Activated T-helper 9 cell treated with anti-CD3 and anti-CD28 coated beads, Interleukin-2, amount 50 U/mL, for 16 hours (primary cell): ENCODE results near the gene LIPG.
"Not testable (repeated sequence)": the region's sequence is repeated elsewhere in the genome, so short reads cannot be mapped to it uniquely, and the experiment has no call there.

ENCODE experiments used
- DNase-seq: peaks from one replicate; pipeline ENCODE4 v3.0.0-alpha.2; 2020; ENCODE audit warnings: low read depth

LIPG gene

GRCh38 chr18:49546719-49547273 is 15.1 kb upstream of the LIPG start:
- no peak for DNase-seq

- DNase-seq = no peak
Observed at GRCh38 chr18:49547701-49548100, 14.2 kb upstream of the LIPG start.

DNA sequence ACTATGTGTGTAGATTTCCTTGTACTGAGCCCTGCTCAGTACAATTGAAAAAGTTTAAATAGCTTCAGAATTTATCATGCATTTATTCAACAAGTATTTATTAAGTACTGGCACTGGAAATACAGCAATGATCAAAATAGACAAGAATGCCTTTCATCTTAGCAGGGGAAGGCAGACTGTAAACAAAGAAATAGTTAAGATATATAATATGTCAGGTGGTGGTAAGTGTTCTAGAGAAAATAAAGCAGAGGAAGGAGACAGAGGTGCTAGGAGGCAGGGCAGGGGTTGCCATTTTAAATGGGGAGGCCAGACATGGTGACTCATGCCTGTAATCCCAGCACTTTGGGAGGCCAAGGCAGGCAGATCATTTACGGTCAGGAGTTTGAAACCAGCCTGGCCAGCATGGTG is 13.6 kb upstream of the LIPG start:
- no peak for DNase-seq

GRCh38 chr18:49550621-49551339 is 11.1 kb upstream of the LIPG start:
- no peak for DNase-seq

DNA sequence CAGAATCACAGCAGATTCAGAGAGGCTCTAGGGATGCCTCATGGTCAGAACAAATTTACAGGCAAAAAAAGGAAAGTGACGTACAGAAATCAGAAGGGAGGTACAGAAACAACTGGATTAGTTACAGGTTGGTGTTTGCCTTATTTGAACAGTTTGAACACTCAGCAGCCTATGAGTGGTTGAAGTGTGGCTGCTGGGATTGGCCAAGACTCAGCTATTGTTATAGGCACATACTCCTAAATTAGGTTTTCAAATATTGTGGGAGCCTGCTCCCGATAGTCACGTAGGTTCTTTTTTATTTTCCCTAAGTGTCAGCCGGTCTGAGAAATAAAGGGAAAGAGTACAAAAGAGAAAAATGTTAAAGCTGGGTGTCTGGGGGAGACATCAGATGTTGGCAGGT is 8.9 kb upstream of the LIPG start:
- DNase-seq = no peak

DNA sequence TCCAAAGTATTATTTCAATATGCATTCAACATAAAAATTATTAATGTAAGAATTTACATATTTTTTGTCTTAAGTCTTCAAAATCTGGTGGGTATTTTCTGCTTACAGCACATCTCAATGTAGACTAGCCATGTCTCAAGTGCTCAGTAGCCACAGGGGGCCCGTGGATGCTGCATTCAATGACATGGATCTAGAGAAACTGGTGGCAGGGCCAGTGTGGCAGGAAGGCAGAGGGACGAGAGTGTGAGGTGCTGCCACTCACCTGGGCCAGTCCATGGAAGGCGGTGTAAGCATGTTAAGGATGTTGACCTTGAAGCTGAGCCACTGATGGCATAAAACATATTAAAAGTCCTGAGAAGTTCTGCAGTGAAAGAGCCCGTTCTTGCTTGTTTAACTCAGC is 6.2 kb upstream of the LIPG start:
- DNase-seq = no peak

GRCh38 chr18:49558356-49558755 is 3.5 kb upstream of the LIPG start:
- DNase-seq = no peak

GRCh38 chr18:49559326-49559931 is 2.4 kb upstream of the LIPG start:
- DNase-seq = not testable (repeated sequence)

DNA sequence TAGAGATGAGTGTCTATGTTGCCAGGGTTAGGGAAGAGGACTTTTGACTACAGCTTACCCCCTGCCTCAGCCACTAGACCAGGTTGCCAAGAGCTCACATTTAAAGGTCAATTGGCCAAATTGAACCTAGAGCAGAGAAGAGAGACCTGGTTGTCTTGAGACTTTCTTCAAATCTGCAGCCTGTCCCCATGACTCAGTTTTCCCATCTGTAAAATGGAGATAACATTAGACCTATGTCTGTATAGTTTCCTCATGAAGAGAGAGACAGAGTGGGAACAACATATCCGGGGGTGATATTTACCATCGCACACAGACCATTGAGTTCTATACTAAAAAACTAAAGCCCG is 1.6 kb upstream of the LIPG start:
- DNase-seq = no peak

DNA sequence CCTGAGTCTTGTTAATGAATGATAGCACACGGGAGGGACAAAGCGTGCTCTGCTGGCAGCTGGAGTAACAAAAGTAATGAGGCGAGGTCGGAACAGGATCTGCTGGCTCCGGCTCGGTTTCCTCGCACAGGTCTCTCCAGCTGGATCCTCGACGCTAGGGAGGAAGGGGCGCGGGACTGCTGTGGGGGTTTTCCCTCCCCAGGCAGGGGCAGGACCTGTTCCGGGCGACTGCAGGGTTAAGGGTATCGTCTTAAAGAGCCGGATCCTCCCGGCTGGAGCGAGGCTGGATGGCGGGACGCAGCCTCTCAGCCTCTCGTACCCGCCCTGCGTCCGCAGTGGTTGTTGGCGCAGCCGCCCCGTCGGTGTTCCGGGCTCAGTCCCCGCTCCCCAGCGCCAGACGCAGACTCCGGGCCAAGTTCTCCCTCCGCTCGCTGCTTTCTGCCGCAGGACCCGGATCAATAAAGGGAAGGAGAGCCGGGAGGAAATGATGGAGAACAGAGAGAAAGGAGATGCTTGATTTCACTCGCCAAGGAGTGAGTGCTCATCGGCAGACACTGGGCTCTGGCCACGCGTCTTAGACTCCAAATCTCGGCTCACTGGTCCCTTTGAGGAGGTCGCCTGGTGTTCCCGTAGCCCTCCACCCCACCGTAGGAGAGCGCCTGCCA is 1.1 kb upstream of the LIPG start:
- DNase-seq = no peak

DNA sequence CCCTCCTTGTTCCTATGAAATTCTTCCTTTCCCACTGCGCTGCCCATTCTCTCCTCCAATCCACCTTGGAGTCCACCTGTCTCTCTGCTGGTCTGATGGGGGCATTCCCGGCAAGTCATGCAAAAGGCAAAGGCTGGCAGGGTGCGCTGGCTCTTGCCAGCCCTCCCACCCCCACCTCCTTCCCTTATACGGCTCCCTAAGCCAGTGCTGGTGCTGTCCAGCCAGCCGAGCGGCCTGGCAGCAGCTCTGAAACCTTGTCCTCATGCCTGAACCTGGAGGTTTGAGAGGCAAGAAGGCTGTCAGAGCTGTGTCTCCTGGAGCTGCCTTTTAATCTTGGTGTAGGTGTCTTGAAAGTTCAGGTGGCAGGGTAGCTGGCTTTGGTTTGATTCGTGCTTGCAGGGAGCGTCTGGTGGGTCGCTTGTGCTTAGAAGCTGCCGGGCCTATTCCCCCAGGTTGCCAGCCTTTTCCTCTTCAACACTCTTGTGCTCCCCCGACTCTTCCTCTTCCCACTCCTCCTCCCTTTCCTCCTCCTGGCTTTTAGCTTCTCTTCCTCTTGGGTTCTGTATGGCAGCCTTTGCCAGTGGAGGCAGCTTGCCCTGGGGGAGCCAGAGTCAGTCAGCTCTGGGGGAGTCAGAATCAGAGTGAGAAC is 748 bp downstream of the LIPG start:
- no peak for DNase-seq

GRCh38 chr18:49563130-49563540 is 1.3 kb downstream of the LIPG start:
- DNase-seq = no peak

GRCh38 chr18:49563701-49564517 is 2.1 kb downstream of the LIPG start:
- no peak for DNase-seq

DNA sequence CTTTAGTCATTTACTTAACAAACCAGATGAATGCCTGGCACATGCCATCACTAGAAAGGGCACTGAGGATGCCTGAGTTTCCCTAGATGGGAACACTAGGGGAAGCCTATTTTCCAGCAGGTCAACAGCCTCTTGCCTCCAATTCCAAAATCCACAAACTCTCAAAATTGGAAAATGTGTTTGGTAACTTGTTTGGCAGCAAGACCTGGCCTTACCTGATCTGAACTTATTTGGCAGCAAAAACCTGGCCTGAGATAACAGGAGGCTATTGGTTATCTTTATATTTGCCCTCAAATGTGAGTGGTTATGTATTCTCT is 2.6 kb downstream of the LIPG start:
- no peak for DNase-seq

- no peak for DNase-seq
Observed at GRCh38 chr18:49565101-49565500, 3.2 kb downstream of the LIPG start.

GRCh38 chr18:49565612-49566011 is 3.8 kb downstream of the LIPG start:
- no peak for DNase-seq

DNA sequence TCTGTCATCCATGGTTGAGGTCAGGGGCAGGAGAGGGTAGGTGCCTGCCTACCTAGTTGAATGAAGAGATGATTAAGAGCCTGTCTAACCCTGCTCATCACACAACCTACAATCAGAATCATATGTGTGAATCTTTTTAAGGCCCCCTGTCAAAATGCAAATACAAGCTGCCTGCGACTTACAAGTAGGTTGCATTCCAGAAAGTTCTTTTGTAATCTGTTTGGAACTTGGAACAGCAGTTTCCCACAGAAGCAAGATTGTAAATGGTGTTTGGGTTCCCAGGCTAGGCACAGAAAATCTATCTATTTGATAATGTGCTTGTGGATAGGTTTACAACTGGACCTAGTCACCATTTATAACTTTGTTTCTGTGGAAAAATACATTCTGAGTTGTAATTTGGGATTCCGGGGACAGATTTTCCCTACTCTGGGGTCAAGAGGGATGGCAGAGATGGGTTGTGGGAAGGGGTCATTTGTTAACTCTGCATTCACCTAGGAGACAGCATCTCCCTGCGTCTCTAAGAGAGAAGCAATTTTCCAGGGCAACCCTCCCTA is 4.4 kb downstream of the LIPG start:
- DNase-seq = no peak

- DNase-seq = no peak
Observed at GRCh38 chr18:49566985-49567384, 5.1 kb downstream of the LIPG start.

DNA sequence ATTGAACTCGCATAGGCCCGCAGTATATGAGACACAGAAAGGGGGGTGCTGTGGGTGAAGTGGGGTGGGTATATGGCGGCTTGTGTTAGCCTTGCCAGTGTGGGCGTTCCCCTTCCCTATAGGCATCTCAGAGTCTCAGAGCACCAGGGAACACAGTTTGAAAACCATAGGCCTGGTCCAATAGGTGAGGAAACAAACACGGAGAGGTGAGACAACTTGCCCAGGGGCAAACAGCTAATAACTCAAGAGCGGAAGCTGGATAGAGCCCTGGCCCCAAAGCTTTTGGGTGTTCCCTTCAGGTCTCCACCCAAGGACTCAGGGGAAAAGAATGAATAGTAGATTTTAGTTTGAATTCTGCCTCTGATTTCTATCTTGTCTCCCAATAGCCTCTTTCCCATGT is 7.9 kb downstream of the LIPG start:
- DNase-seq = no peak

- no peak for DNase-seq
Observed at GRCh38 chr18:49570836-49571235, 9.0 kb downstream of the LIPG start.

GRCh38 chr18:49572611-49573345 is 10.9 kb downstream of the LIPG start:
- no peak for DNase-seq
